ENCODE measurements around the gene CEP89.

- TF ChIP-seq, protein P1, sequence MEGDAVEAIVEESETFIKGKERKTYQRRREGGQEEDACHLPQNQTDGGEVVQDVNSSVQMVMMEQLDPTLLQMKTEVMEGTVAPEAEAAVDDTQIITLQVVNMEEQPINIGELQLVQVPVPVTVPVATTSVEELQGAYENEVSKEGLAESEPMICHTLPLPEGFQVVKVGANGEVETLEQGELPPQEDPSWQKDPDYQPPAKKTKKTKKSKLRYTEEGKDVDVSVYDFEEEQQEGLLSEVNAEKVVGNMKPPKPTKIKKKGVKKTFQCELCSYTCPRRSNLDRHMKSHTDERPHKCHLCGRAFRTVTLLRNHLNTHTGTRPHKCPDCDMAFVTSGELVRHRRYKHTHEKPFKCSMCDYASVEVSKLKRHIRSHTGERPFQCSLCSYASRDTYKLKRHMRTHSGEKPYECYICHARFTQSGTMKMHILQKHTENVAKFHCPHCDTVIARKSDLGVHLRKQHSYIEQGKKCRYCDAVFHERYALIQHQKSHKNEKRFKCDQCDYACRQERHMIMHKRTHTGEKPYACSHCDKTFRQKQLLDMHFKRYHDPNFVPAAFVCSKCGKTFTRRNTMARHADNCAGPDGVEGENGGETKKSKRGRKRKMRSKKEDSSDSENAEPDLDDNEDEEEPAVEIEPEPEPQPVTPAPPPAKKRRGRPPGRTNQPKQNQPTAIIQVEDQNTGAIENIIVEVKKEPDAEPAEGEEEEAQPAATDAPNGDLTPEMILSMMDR (conservative IDR thresholded peaks at IDR 0.05 in 1 of 2, IDR thresholded peaks at IDR 0.05 in 1 of 2; ENCODE audit: low read depth in 1 of 2, low read length in 2 of 2): no peak
- no peak for TF ChIP-seq EZH2 (IDR thresholded peaks at IDR 0.05; ENCODE audit: low read length, missing control alignments)
Measured at GRCh38 chr19:32921624-32922023, 50.1 kb downstream of the CEP89 start.
